ACC112 (cell line): ENCODE data around the gene OXER1.

Source experiments
- H2AFZ ChIP-seq: fragments of 200-600 bp; sonication (generic); one replicate; pipeline ENCODE4 v1.6.0; 2017; ENCODE audit warnings: antibody characterized with exemption, low read length; ENCODE audit not compliant: unreplicated experiment
- H3K27ac ChIP-seq: fragments of 200-600 bp; sonication (generic); 2 replicates; pipeline ENCODE4 v1.5.1; 2014; ENCODE audit warnings: low read depth, mild to moderate bottlenecking, antibody characterized with exemption, low read length, moderate library complexity
- H3K27me3 ChIP-seq: fragments of 200-600 bp; sonication (generic); 2 replicates; pipeline ENCODE4 v1.6.1; 2014; ENCODE audit warnings: mild to moderate bottlenecking, antibody characterized with exemption, low read length, moderate library complexity, mixed read lengths; ENCODE audit not compliant: insufficient read depth
- H3K36me3 ChIP-seq: fragments of 200-600 bp; sonication (generic); 2 replicates; pipeline ENCODE4 v1.6.1; 2016; ENCODE audit warnings: mild to moderate bottlenecking, antibody characterized with exemption, low read length, moderate library complexity, mixed read lengths; ENCODE audit not compliant: insufficient read depth
- H3K4me1 ChIP-seq: fragments of 200-600 bp; sonication (generic); one replicate; pipeline ENCODE4 v1.6.1; 2016; ENCODE audit warnings: low read length, mixed read lengths; ENCODE audit not compliant: insufficient read depth, unreplicated experiment, control insufficient read depth
- H3K4me3 ChIP-seq: fragments of 200-600 bp; sonication (generic); 2 replicates; pipeline ENCODE4 v1.5.1; 2014; ENCODE audit warnings: mild to moderate bottlenecking, low read depth, low read length
- H3K79me2 ChIP-seq: fragments of 200-600 bp; sonication (generic); one replicate; pipeline ENCODE4 v1.6.0; 2016; ENCODE audit warnings: low read length; ENCODE audit not compliant: control insufficient read depth, unreplicated experiment, insufficient read depth

Gene OXER1

GRCh38 chr2:42757981-42758740, 5.8 kb downstream of the OXER1 start:
- Histone ChIP-seq H3K79me2 (no peaks in the 10 kb centered on the region), H2AFZ (no peak overlapping the region), H3K36me3 (no peaks in the 10 kb centered on the region), H3K27ac (no peak overlapping the region), H3K4me1 (no peaks in the 10 kb centered on the region), H3K4me3 (no peak overlapping the region), H3K27me3 (no peaks in the 10 kb centered on the region)

GRCh38 chr2:42756966-42757513, 6.9 kb downstream of the OXER1 start:
- Histone ChIP-seq H3K36me3 (no peaks in the 10 kb centered on the region), H3K27me3 (no peaks in the 10 kb centered on the region), H2AFZ (no peak overlapping the region), H3K27ac (no peak overlapping the region), H3K4me3 (no peak overlapping the region), H3K79me2 (no peaks in the 10 kb centered on the region), H3K4me1 (no peaks in the 10 kb centered on the region)

GRCh38 chr2:42756150-42756775, 7.7 kb downstream of the OXER1 start:
- no peaks in the 10 kb centered on the region for H3K27me3 ChIP-seq
- H3K27ac ChIP-seq, result no peak overlapping the region
- H3K79me2 ChIP-seq, result no peaks in the 10 kb centered on the region
- H3K4me1 ChIP-seq, result no peaks in the 10 kb centered on the region
- no peaks in the 10 kb centered on the region for H3K36me3 ChIP-seq
- H2AFZ ChIP-seq, result no peak overlapping the region
- H3K4me3 ChIP-seq, result no peak overlapping the region

GRCh38 chr2:42755191-42755880, 8.6 kb downstream of the OXER1 start:
- Histone ChIP-seq H3K4me1 (no peaks in the 10 kb centered on the region), H3K27me3 (no peaks in the 10 kb centered on the region), H2AFZ (no peak overlapping the region), H3K79me2 (no peaks in the 10 kb centered on the region), H3K27ac (no peak overlapping the region), H3K4me3 (no peak overlapping the region), H3K36me3 (no peaks in the 10 kb centered on the region)

GRCh38 chr2:42754776-42755140, 9.2 kb downstream of the OXER1 start:
- Histone ChIP-seq H3K4me3 (no peak overlapping the region), H3K79me2 (no peaks in the 10 kb centered on the region), H3K27me3 (no peaks in the 10 kb centered on the region), H3K27ac (no peak overlapping the region), H2AFZ (no peak overlapping the region), H3K4me1 (no peaks in the 10 kb centered on the region), H3K36me3 (no peaks in the 10 kb centered on the region)

- Histone ChIP-seq H3K4me3 (no peak overlapping the region), H3K79me2 (no peaks in the 10 kb centered on the region), H3K36me3 (no peaks in the 10 kb centered on the region), H3K4me1 (no peaks in the 10 kb centered on the region), H3K27ac (no peak overlapping the region), H2AFZ (no peak overlapping the region), H3K27me3 (no peaks in the 10 kb centered on the region)
Observed at GRCh38 chr2:42754021-42754775, 9.7 kb downstream of the OXER1 start.

GRCh38 chr2:42752816-42753813, 10.8 kb downstream of the OXER1 start:
- Histone ChIP-seq H3K4me3 (no peak overlapping the region), H3K27me3 (no peaks in the 10 kb centered on the region), H3K36me3 (no peaks in the 10 kb centered on the region), H3K27ac (no peak overlapping the region), H3K4me1 (no peaks in the 10 kb centered on the region), H2AFZ (no peak overlapping the region), H3K79me2 (no peaks in the 10 kb centered on the region)

- Histone ChIP-seq H3K27ac (no peak overlapping the region), H3K4me1 (no peaks in the 10 kb centered on the region), H2AFZ (no peak overlapping the region), H3K27me3 (no peaks in the 10 kb centered on the region), H3K36me3 (no peaks in the 10 kb centered on the region), H3K4me3 (no peak overlapping the region), H3K79me2 (no peaks in the 10 kb centered on the region)
Observed at GRCh38 chr2:42752314-42752713, 11.6 kb downstream of the OXER1 start.

- H3K4me1 ChIP-seq, result no peaks in the 10 kb centered on the region
- no peak overlapping the region for H2AFZ ChIP-seq
Observed at GRCh38 chr2:42748840-42749239, 15.1 kb downstream of the OXER1 start.

More at GRCh38 chr2:42748840-42749239, 15.1 kb downstream of the OXER1 start:
- H3K27me3 ChIP-seq, result no peaks in the 10 kb centered on the region
- H3K4me3 ChIP-seq, result no peak overlapping the region
- H3K36me3 ChIP-seq, result no peaks in the 10 kb centered on the region
- no peak overlapping the region for H3K27ac ChIP-seq
- no peaks in the 10 kb centered on the region for H3K79me2 ChIP-seq
